Hepatic stellate cell (primary cell): ENCODE measurements around the gene B2M.
"Not testable (repeated sequence)": the region's sequence is repeated elsewhere in the genome, so short reads cannot be mapped to it uniquely, and the experiment has no call there.

Experiments
- DNase-seq: peaks from one replicate; pipeline ENCODE4 v3.0.0; 2011; ENCODE audit warnings: low spot score

The B2M gene

GRCh38 chr15:44698641-44699040 is 12.7 kb upstream of the B2M start:
- no peak for DNase-seq

- not testable (repeated sequence) for DNase-seq
Measured at GRCh38 chr15:44700676-44701075, 10.6 kb upstream of the B2M start.

- DNase-seq: no peak
Measured at GRCh38 chr15:44705986-44706385, 5.3 kb upstream of the B2M start.

GRCh38 chr15:44706401-44706800 is 4.9 kb upstream of the B2M start:
- DNase-seq: no peak

- no peak for DNase-seq
Measured at GRCh38 chr15:44706946-44707636, 4.2 kb upstream of the B2M start.

- DNase-seq: no peak
Measured at GRCh38 chr15:44710236-44711095, 851 bp upstream of the B2M start.

GRCh38 chr15:44711743-44712345 is 527 bp downstream of the B2M start:
- peak; percentile 14 for DNase-seq

GRCh38 chr15:44712346-44713005 is 1.2 kb downstream of the B2M start:
- DNase-seq: peak; percentile 41

- DNase-seq: no peak
Measured at GRCh38 chr15:44713006-44713966, 2.0 kb downstream of the B2M start.

GRCh38 chr15:44715142-44715796 is 4.0 kb downstream of the B2M start:
- DNase-seq: no peak

- no peak for DNase-seq
Measured at GRCh38 chr15:44715797-44716334, 4.5 kb downstream of the B2M start.

- DNase-seq: no peak
Measured at GRCh38 chr15:44716983-44717602, 5.8 kb downstream of the B2M start.

- no peak for DNase-seq
Measured at GRCh38 chr15:44718180-44718926, 7.0 kb downstream of the B2M start.

GRCh38 chr15:44718927-44719292 is 7.6 kb downstream of the B2M start:
- no peak for DNase-seq

GRCh38 chr15:44719293-44719999 is 8.1 kb downstream of the B2M start:
- no peak for DNase-seq

- DNase-seq: not testable (repeated sequence)
Measured at GRCh38 chr15:44720000-44720435, 8.7 kb downstream of the B2M start.

- DNase-seq: no peak
Measured at GRCh38 chr15:44720460-44721176, 9.3 kb downstream of the B2M start.

- DNase-seq: no peak
Measured at GRCh38 chr15:44722011-44722410, 10.7 kb downstream of the B2M start.
